ENCODE results near the gene DCDC2. TPM values are rescaled to one million over a fixed set of nuclear protein-coding genes. Genes with fewer than 3 reads are reported as not detected.

DCDC2 gene
- total and polyA plus RNA-seq, 2 donors (not counting 3 experiments of a cell fraction or from before 2014, with no cell fraction given): not detected

GRCh38 chr6:24355393-24355792 lies 2.5 kb downstream of the DCDC2 start:
- no peak for DNase-seq (ENCODE audit: low read depth, low spot score)
- H3K27ac ChIP-seq (ENCODE audit: insufficient read depth, low read depth, low read length): no peak overlapping the region
- dilution Hi-C loops (cut with MboI; ENCODE audit: extremely low pct_ligation_motif_present, low sequenced_read_pairs): no loop called here
- H3K4me1 ChIP-seq (ENCODE audit: control insufficient read depth, extremely low read depth, insufficient read depth, low read length): peaks cover 2% of the 10 kb centered on the region
- no peak overlapping the region for H3K4me2 ChIP-seq (ENCODE audit: insufficient read depth, low read length)
- no peak for FAIRE-seq
- ChIA-PET POLR2A (no interaction called here), CTCF (no interaction called here)
- H3K4me3 ChIP-seq (replicated peaks in 1 of 3; ENCODE audit: insufficient read depth in 1 of 3, low read depth in 1 of 3, low read length in 3 of 3): no peak overlapping the region
- H3K79me2 ChIP-seq (ENCODE audit: control insufficient read depth, insufficient read depth, low read length): no peaks in the 10 kb centered on the region
- H3K9me3 ChIP-seq (replicated peaks; ENCODE audit: control insufficient read depth, insufficient read depth, low read length): no peaks in the 10 kb centered on the region
- H3K9me1 ChIP-seq (replicated peaks; ENCODE audit: control insufficient read depth, extremely low read depth, insufficient read depth, low read length): no peaks in the 10 kb centered on the region
- intact Hi-C loops (cut with micrococcal nuclease): no loop called here
- no peak overlapping the region for H3K9ac ChIP-seq (replicated peaks; ENCODE audit: extremely low read depth, insufficient read depth, low read length)
- H3K36me3 ChIP-seq (ENCODE audit: control insufficient read depth in 2 of 2, extremely low read depth in 1 of 2, insufficient read depth in 2 of 2, low read length in 2 of 2): no peaks in the 10 kb centered on the region
- H2AFZ ChIP-seq (ENCODE audit: low read depth, low read length): no peak overlapping the region
- no peaks in the 10 kb centered on the region for H4K20me1 ChIP-seq (replicated peaks; ENCODE audit: control insufficient read depth, extremely low read depth, insufficient read depth, low read length)
- no TSS peak for BruUV-seq (replicated peaks)
- H3K27me3 ChIP-seq (ENCODE audit: control insufficient read depth in 2 of 2, insufficient read depth in 2 of 2, low read length in 2 of 2): peaks cover 11 to 25% of the 10 kb centered on the region in 2 experiments
- TF ChIP-seq GATA2 (IDR thresholded peaks at IDR 0.05; ENCODE audit: insufficient read depth, insufficient read length, low read depth, low read length): no peak
- TF ChIP-seq, protein P1, sequence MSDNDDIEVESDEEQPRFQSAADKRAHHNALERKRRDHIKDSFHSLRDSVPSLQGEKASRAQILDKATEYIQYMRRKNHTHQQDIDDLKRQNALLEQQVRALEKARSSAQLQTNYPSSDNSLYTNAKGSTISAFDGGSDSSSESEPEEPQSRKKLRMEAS (IDR thresholded peaks at IDR 0.05; ENCODE audit: insufficient read depth, insufficient read length): no peak

GRCh38 chr6:24353861-24354260 lies 4.0 kb downstream of the DCDC2 start:
- H3K27me3 ChIP-seq (ENCODE audit: control insufficient read depth in 2 of 2, insufficient read depth in 2 of 2, low read length in 2 of 2): peaks cover 11 to 25% of the 10 kb centered on the region in 2 experiments
- no peak for DNase-seq (ENCODE audit: low read depth, low spot score)
- no peak for FAIRE-seq
- H3K9ac ChIP-seq (replicated peaks; ENCODE audit: extremely low read depth, insufficient read depth, low read length): no peak overlapping the region
- dilution Hi-C loops (cut with MboI; ENCODE audit: extremely low pct_ligation_motif_present, low sequenced_read_pairs): no loop called here
- H3K4me2 ChIP-seq (ENCODE audit: insufficient read depth, low read length): no peak overlapping the region
- ChIA-PET POLR2A (no interaction called here), CTCF (interaction anchor here (0.6 to 1.4 kb wide), 2 partner anchors 9 to 21 kb away, joined by 3 to 5 read pairs; no protein-coding TSS in a partner anchor)
- H3K4me3 ChIP-seq (replicated peaks in 1 of 3; ENCODE audit: insufficient read depth in 1 of 3, low read depth in 1 of 3, low read length in 3 of 3): no peak overlapping the region
- H3K9me3 ChIP-seq (replicated peaks; ENCODE audit: control insufficient read depth, insufficient read depth, low read length): no peaks in the 10 kb centered on the region
- no peak overlapping the region for H3K27ac ChIP-seq (ENCODE audit: insufficient read depth, low read depth, low read length)
- H3K36me3 ChIP-seq (ENCODE audit: control insufficient read depth in 2 of 2, extremely low read depth in 1 of 2, insufficient read depth in 2 of 2, low read length in 2 of 2): no peaks in the 10 kb centered on the region
- no peaks in the 10 kb centered on the region for H3K4me1 ChIP-seq (ENCODE audit: control insufficient read depth, extremely low read depth, insufficient read depth, low read length)
- H4K20me1 ChIP-seq (replicated peaks; ENCODE audit: control insufficient read depth, extremely low read depth, insufficient read depth, low read length): no peaks in the 10 kb centered on the region
- intact Hi-C loops (cut with micrococcal nuclease): no loop called here
- no peaks in the 10 kb centered on the region for H3K9me1 ChIP-seq (replicated peaks; ENCODE audit: control insufficient read depth, extremely low read depth, insufficient read depth, low read length)
- H2AFZ ChIP-seq (ENCODE audit: low read depth, low read length): no peak overlapping the region
- no TSS peak for BruUV-seq (replicated peaks)
- no peaks in the 10 kb centered on the region for H3K79me2 ChIP-seq (ENCODE audit: control insufficient read depth, insufficient read depth, low read length)
- TF ChIP-seq GATA2 (IDR thresholded peaks at IDR 0.05; ENCODE audit: insufficient read depth, insufficient read length, low read depth, low read length) (no peak), FOS (IDR thresholded peaks at IDR 0.05; ENCODE audit: borderline replicate concordance, insufficient read depth, low read length) (no peak), MYC (IDR thresholded peaks at IDR 0.05; ENCODE audit: low read depth, low read length) (no peak), POLR2A (IDR thresholded peaks at IDR 0.05; ENCODE audit: low read depth, low read length) (no peak), EZH2 (IDR thresholded peaks at IDR 0.05; ENCODE audit: borderline replicate concordance, low read depth, low read length, severe bottlenecking) (no peak), JUN (IDR thresholded peaks at IDR 0.05; ENCODE audit: borderline replicate concordance, insufficient read depth, insufficient read length, low read depth) (no peak), POLR2AphosphoS5 (IDR thresholded peaks at IDR 0.05; ENCODE audit: insufficient read depth, low read depth, low read length) (no peak)
- TF ChIP-seq, protein P2, sequence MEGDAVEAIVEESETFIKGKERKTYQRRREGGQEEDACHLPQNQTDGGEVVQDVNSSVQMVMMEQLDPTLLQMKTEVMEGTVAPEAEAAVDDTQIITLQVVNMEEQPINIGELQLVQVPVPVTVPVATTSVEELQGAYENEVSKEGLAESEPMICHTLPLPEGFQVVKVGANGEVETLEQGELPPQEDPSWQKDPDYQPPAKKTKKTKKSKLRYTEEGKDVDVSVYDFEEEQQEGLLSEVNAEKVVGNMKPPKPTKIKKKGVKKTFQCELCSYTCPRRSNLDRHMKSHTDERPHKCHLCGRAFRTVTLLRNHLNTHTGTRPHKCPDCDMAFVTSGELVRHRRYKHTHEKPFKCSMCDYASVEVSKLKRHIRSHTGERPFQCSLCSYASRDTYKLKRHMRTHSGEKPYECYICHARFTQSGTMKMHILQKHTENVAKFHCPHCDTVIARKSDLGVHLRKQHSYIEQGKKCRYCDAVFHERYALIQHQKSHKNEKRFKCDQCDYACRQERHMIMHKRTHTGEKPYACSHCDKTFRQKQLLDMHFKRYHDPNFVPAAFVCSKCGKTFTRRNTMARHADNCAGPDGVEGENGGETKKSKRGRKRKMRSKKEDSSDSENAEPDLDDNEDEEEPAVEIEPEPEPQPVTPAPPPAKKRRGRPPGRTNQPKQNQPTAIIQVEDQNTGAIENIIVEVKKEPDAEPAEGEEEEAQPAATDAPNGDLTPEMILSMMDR (IDR thresholded peaks at IDR 0.05; ENCODE audit: extremely low read depth in 1 of 2, insufficient read depth in 1 of 2, low read depth in 1 of 2, low read length in 2 of 2): no peak
- TF ChIP-seq, protein P1 (IDR thresholded peaks at IDR 0.05; ENCODE audit: insufficient read depth, insufficient read length): no peak
